DMS153 (cell line): ENCODE data around the gene JAZF1.

Source experiments
- DNase-seq: peaks from one replicate; lab custom pipeline; 2025; lab: John Stamatoyannopoulos, UW

The JAZF1 gene

GRCh38 chr7:28106321-28106829 lies 74.2 kb downstream of the JAZF1 start:
- DNase-seq, result peak; percentile 88

- DNase-seq, result no peak
Observed at GRCh38 chr7:28105234-28105633, 75.4 kb downstream of the JAZF1 start.

GRCh38 chr7:28104811-28105210 lies 75.8 kb downstream of the JAZF1 start:
- DNase-seq, result no peak

GRCh38 chr7:28104041-28104541 lies 76.5 kb downstream of the JAZF1 start:
- no peak for DNase-seq

- DNase-seq, result no peak
Observed at GRCh38 chr7:28102797-28103196, 77.8 kb downstream of the JAZF1 start.

- DNase-seq, result no peak
Observed at GRCh38 chr7:28096713-28097112, 83.9 kb downstream of the JAZF1 start.

GRCh38 chr7:28095231-28095630 lies 85.4 kb downstream of the JAZF1 start:
- no peak for DNase-seq

- DNase-seq, result peak; percentile 74
Observed at GRCh38 chr7:28093623-28094232, 86.9 kb downstream of the JAZF1 start.

GRCh38 chr7:28091190-28091589 lies 89.4 kb downstream of the JAZF1 start:
- no peak for DNase-seq

GRCh38 chr7:28088901-28089714 lies 91.5 kb downstream of the JAZF1 start:
- DNase-seq, result no peak

- no peak for DNase-seq
Observed at GRCh38 chr7:28088032-28088431, 92.6 kb downstream of the JAZF1 start.

GRCh38 chr7:28086198-28086597 lies 94.4 kb downstream of the JAZF1 start:
- DNase-seq, result no peak

- no peak for DNase-seq
Observed at GRCh38 chr7:28083998-28084985, 96.3 kb downstream of the JAZF1 start.

GRCh38 chr7:28083164-28083997 lies 97.2 kb downstream of the JAZF1 start:
- DNase-seq, result no peak

- DNase-seq, result no peak
Observed at GRCh38 chr7:28082071-28082470, 98.5 kb downstream of the JAZF1 start.

- no peak for DNase-seq
Observed at GRCh38 chr7:28081016-28081415, 99.6 kb downstream of the JAZF1 start.

- peak; percentile 33 for DNase-seq
Observed at GRCh38 chr7:28078036-28078901, 102.3 kb downstream of the JAZF1 start.

GRCh38 chr7:28077616-28078015 lies 103.0 kb downstream of the JAZF1 start:
- DNase-seq, result no peak

GRCh38 chr7:28076423-28077200 lies 104.0 kb downstream of the JAZF1 start:
- no peak for DNase-seq
